CD4-positive, alpha-beta T cell treated with Interleukin-15 for 1 hour (primary cell): ENCODE data around the gene FAM24A.
"Not testable (repeated sequence)": the region's sequence is repeated elsewhere in the genome, so short reads cannot be mapped to it uniquely, and the experiment has no call there.

Experiments used
- DNase-seq: peaks from one replicate; pipeline ENCODE4 v3.0.0-alpha.2; 2020

Gene FAM24A, protein sequence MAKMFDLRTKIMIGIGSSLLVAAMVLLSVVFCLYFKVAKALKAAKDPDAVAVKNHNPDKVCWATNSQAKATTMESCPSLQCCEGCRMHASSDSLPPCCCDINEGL

DNA sequence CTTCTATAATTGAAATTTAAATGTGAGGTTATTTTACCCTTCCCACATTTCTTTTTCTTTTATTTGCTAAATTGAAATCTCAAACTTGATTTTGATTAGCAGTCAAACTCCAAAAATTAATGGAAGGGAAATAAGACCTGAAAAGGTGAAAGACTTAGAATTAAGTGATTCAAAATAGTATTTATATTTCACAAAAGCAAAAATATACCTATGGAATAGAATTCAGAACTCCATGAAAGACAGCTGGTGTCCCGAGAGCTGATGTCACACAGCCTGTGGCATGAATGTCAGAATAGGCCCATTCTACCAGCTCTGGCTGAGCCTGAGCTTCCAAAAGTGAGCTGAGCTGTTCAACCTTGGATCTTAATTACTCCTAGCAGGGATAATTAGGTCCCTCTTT is at the start of gene FAM24A:
FAM24A (plus strand) TSS at position 301 of the 400 bp plus-strand sequence. CDS start 1,025 bp downstream, outside the sequence.
- no peak for DNase-seq

DNA sequence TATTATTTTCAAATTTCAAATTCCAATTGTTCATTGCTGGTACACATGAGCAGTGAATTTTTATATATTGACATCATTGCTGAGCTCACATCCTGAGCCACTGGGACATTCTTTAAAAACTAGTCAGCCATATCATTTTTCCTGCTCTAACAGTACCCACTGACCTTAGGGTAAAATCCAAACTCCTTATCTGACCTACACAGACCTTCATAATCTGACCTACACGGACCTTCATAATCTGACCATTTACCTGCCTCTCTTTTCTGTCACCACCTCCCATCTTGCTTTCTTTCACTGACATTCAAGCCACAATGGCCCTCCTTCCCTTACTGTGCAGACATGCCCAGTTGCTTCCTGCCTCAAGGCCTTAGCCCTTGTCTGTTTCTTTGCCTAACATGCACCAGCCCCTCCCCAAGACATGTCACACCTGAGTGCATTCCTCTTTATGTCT is 48.7 kb upstream of the FAM24A start:
- DNase-seq, result no peak

DNA sequence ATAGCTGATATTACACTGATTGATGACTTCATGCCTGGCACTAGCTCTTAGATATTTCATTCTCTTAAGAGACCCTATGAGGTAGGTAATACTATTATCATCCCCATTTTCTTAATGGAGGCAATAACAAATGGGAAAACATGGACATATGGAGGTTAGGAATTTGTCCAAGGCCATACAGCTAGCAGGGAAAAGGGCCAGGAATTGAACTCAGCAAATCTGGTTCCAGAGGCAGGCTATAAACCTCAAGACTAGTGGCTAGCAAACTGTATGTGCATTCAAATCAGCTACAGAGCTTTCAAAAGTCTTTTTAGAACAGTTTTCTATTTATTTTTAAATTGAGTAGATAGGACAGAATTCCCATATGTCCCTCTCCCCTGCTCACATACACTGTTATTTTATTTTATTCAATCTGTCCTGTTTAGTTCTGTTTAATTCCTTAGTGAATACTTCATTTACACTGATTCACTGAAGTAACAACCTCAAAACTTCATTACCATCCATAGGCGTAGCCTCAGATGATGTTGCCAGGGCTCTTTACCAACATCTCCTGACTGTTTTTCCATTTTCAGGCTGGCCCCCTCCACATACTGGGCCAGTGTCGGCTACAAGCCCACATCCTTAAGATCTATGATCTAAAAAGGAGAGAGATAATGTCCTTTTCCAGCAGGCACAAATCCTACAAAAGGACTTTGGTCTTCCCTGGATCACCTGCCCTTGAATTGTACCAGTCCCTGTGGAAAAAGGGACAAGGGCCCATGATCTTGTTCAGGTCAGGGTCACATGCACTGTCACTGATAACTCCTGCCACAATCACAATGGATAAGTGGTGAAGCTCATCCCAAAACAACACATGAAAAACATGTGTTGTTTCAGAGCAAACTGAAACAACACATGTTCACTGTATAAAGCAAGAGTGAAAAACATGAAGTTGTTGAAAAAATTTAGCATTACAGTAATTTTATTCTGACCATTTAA is 46.9 kb upstream of the FAM24A start:
- no peak for DNase-seq

DNA sequence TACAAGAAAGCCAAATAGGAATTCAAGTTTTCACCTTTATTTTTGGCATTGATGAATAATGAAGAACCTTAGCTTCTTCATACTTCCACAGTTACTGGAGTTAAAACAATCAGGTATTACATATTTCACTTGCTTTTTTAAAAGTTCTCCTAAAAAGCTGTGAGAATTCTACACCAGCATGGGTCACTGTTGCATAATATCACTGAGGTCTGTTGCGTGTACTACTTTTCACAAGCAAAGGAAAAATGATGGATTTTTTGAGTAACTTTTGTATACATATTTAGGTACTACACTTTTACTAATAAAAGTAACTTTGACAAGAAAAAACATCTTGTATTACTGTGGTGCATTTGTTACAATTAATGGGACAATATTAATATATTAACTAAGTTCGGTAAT is 46.2 kb upstream of the FAM24A start:
- no peak for DNase-seq

DNA sequence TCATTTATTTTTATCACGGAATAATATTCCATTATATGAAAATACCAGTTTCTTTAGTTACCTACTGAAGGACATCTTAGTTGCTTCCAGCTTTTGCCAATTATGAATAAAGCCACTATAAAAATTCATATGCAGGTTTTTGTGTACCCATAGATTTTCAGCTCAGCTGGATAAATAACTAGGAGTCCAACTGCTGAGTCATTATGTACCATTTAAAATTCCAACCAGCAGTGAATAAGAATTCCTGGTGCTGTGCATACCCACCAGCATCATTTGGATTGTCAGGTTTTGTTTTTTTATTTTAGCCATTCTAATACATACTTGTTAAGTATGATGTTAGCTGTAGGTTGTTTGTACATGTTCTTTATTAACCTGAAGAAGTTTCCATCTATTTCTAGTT is 45.5 kb upstream of the FAM24A start:
- no peak for DNase-seq

DNA sequence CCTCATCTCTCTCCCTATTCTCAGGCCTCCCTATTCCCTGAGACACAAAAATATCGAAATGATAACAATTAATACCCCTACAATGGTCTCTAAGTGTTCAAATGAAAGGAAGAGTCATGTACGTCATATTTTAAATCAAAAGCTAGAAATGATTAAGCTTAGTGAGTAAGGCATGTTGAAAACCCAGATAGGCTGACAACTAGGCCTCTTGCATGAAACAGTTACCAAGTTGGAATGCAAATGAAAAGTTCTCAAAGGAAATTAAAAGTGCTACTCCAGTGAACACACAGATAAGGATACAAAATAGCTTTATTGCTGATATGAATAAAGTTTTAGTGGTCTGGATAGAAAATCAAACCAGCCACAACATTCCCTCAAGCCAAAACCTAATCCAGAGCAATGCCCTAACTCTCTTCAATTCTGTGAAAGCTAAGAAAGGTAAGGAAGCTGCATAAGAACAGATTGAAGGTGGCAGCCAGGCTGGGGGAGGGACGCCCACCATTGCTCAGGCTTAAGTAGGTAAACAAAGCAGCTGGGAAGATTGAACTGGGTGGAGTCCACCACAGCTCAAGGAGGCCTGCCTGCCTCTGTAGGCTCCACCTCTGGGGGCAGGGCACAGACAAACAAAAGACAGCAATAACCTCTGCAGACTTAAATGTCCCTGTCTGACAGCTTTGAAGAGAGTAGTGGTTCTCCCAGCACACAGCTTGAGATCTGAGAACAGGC is 43.5 kb upstream of the FAM24A start:
- not testable (repeated sequence) for DNase-seq

DNA sequence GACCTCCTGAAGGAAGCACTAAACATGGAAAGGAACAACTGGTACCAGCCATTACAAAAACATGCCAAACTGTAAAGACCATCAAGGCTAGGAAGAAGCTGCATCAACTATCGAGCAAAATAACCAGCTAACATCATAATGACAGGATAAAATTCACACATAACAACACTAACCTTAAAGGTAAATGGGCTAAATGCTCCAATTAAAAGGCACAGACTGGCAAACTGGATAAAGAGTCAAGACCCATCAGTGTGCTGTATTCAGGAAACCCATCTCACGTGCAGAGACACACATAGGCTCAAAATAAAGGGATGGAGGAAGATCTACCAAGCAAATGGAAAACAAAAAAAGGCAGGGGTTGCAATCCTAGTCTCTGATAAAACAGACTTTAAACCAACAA is 41.6 kb upstream of the FAM24A start:
- DNase-seq, result not testable (repeated sequence)

DNA sequence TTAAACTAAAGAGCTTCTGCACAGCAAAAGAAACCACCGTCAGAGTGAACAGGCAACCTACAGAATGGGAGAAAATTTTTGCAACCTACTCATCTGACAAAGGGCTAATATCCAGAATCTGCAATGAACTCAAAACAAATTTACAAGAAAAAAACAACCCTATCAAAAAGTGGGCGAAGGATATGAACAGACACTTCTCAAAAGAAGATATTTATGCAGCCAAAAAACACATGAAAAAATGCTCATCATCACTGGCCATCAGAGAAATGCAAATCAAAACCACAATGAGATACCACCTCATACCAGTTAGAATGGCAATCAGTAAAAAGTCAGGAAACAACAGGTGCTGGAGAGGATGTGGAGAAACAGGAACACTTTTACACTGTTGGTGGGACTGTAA is 38.5 kb upstream of the FAM24A start:
- not testable (repeated sequence) for DNase-seq

DNA sequence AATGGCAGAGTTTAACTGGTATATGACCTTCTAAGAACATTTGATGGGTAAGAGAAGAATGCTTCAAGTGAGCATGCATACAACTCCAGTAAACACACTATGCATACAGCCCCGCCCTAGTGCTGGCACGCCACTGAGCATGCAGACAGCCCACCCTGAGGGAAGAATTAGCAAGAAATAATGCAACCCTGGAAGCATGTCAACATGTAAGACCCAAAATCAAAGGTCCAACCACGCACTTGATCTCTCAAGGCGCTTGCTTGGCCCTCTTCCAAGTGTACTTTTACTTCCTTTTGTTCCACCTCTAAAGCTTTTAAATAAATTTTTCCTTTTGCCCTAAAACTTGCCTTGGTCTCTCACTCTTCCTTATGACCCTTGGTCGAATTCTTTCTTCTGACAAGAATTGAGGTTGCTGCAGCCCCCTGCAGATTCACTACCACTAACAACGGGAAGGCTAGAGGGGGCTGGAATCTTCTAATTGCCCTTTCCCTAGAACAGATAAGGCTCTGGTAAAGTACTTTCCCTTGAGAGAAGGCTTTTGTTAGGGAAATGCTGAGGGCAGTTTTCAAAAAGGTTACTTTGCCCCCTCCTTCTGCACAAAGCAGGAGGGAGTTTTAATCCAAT is 34.5 kb upstream of the FAM24A start:
- no peak for DNase-seq

DNA sequence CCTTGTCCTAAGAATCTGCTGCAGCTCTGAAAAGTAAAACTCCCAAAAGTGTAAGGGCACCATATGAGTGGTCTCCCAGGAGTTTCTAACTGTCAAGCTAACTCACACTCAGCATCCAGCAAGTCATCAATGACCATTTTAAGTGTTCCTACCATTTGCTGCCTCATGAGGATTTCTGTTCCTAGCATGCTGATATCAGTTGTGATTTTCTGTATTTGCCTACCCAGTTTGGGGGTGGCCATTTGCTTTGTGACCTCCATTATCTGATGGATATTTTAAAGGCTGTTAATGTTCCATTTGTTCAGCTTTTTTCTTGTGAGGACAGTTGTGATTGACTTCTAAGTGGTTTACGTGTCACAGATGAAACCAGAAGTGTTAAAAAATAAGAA is 33.9 kb upstream of the FAM24A start:
- no peak for DNase-seq

DNA sequence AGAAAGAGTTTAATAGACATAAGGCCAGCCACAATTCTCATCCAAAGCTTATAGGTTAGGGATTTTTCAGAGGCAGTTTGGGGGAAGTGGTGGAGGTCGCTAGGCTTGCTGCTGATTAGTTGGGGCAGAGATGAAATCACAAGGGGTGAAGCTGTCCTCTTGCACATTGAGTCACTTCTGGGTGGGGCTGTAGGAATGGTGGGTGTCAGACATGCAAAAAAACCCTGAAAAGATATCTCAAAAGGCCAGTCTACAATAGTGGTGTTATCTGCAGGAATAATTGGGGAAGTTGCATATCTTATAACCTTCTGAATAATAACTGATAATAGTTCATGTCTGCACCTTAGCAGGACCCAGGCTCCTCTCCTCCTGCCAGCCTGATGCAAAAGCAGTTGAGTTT is 33.1 kb upstream of the FAM24A start:
- no peak for DNase-seq

DNA sequence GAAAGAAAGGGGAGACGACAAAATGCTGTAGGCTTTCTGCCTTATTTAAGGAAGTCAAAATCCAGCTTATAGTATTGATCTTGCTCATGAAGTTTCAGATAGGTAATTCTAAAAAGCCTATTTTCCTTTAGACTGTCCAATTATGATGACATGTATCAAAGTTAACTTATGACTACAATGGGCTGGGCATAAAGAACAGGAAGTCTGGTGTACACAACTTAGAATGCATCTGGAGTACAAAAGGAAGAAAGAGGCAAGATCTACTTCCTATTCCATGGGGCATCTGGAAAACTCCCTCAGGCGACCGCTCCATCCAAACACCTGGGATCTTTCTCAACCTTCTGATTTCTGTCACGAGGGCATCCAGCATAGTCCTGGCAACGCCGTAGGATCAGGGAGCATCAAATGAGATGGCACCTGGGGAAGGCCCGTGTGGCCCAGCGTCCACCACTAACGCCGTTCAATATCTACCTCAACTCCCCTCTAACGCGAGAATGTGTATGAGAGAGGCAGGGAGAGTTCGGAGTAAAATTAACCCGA is 31.5 kb upstream of the FAM24A start:
- DNase-seq, result no peak

DNA sequence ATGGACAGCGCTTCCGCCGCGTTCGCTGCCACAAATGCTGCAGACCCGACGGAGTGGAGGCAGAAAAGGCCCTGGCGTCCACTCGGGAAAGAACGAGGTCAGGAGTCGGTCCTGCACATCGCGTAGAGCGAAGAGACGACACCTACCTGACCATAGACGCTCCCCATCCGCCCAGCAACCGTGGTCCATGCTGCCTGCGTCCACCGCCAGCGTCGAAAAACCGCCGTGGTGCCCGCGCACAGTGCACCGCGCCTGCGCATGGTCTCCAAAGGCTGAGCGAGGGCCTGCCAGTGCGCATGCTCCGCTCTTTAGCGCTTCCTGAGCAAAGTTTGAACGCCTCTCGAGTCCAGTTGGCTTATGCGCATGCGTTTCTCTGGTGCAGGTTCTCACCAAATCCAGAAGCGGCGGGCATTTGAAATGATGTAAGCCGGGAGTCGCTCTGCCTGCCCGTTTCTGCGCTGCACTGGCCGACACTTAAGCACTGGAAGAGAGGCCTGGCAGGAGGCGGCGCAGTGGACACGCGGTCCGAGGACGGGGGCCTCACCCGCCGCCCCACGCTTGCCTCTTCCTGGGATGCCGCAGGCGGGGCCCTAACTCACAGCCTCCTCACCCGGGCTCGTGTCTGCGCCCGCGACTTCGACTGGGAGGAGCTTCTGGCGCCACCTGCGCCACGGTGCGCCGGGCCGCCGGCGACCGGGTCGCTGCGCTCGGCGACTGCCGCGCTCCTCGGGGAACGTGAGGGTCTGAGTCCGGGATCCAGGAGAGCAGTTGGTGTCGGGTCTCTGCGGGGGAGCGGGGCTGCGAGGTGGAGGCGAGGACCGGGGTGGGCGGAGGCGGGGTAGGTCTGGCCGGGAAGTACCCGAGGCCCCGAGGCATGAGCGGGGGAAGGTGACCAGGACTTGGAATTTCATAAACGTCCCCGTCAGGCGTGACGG is 30.8 kb upstream of the FAM24A start, which contains the start of gene FAM24B:
FAM24B (minus strand) TSS at position 243 of the 935 bp plus-strand sequence. CDS start 29,066 bp downstream, outside the sequence.
- DNase-seq, result peak; percentile 96

DNA sequence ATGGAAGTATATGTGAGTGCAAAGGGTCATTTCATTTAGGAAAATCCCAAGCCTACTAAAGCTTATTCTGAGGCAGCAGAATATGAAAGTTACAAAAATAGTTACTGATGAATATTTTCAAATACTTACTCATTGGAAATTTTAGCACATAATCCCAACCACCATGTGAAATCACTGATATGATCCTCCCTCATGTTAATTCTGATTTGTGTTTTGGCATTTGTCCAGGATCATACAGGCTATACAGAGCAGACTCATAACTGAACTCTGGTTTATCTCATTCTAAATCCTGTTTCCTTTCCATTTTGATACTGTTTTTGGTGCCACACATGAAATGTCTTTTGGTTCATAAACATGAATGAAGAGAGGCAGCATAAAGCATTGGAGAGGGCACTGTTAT is 27.6 kb upstream of the FAM24A start:
- no peak for DNase-seq

DNA sequence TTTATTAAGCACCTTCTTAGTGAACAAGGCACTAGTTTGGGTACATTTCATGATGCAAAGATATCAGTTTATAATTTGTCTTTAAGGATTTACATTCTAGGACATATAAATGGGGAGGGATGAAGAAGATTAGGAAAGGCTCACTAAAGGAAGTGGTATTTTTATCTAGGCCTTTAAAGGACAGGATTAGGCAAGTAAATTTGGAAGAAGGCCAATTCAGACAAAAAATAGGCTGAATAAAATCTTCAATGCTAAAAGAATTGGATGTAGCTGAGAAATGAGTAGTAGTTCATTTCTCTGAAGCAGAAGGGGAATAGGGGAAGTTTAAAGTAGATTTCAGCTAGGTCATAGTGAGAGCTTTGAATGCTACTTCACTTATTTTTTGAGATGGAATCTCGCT is 26.2 kb upstream of the FAM24A start:
- no peak for DNase-seq

DNA sequence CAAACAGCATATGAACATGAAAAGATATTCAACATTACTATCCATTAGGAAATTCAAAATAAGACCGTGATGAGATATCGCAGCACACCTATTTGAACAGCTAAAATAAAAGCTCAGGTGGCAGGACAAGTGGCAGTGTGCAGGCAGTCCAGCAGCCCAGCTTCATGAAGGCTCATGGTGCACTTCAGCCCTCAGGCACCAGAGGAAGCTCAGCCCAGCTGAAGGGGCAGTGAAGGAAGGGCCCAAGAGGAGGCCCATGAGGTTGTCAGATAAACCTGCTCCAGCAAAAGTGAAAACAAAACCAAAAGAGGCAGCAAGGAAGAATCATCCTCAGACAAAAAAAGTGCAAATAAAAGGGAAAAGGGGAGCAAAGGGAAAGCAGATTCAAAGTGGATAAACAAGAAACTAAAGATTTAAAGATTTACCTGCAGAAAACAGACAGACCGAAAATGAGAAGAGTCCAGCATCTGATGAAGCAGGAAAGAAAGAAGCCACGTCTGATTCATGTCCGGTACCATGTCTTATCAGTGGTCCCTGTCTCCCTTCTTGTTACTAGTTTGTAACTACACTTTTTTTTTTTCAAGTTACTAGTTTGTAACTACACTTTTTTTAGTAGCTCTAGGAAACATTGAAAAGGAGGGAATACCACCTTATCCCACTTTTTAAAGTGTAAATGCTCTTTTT is 16.0 kb upstream of the FAM24A start:
- no peak for DNase-seq

DNA sequence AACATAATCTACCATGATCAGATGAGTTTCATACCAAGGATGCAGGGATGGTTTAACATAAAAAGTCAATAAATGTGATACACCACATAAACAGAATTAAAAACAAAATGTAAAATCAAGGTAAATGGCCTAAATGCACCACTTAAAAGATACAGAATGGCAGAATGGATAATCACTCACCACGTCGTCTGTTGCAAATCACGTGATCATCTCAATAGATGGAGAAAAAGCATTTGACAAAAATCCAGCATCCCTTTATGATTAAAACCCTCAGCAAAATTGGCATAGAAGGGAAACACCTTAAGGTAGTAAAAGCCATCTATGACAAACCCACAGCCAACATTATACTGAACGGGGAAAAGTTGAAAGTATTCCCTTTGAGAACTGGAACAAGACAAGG is 6.5 kb upstream of the FAM24A start:
- DNase-seq, result not testable (repeated sequence)

DNA sequence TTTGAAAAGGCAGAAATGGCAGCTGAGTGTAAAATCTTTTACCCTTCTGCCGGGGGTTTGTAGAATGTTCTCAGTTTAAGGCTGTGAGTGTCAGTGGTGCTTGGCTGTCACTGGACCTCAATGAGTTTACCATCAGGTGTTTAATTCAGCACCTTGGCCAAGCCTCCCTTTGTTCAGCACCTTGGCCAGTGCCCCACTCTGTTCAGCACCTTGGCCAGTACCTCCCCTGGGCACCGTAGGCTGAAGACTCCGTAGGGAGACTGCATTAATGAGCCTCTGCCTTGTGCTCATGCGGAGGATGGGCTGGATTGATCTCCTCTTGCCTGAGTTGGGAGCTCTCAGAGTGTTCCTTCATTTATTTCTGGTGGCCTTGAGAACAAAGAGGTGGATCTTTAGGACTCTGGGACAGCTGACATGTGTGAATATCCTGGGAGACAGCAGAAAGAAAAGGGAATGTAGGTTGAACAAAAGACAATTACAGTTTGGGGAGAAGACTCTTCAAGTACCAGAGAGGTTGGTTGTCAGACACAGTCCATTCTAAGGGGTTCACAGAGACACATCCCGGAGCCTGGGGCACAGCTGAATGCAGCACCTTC is 1.6 kb downstream of the FAM24A start:
- no peak for DNase-seq

DNA sequence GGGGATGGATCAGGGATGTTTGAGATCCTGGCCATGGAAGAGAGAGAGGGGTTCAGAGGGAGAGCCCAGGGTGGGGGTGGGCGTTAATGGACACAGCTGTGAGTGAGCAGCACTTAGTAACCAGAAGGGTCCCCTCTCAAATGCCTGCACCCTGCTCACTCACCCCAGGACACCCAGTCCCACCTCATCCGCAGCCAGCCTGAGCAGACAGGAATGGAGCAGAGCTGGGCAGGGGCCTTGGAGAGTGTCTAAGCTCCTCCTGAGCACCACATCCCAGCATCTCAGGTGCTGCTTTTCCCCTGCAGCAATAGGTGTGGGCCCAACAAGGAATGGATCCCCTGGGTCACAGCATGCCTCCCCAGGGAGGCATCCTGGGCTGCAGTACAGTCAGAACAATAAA is 5.3 kb downstream of the FAM24A start:
- DNase-seq, result no peak

DNA sequence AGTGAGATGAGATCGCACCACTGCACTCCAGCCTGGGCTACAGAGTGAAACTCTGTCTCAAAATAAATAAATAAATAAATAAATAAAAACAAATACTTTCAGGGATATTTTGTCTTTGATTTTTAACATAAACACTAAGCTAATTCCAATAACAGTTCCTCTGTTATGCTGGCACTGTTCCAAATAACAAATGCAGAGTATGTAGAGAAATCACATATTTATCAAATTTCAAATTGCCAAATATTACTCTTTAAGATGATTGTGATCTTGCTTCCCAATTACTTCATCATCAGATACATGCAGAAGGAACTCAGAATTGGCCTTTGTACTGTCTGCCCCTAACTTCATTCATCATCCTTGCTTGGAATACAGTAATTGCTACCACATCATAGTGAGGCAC is 19.7 kb downstream of the FAM24A start:
- DNase-seq, result no peak
